ENCODE data around the gene ACVR1B.

ACVR1B gene

GRCh38 chr12:52006726-52007157 is 55.2 kb downstream of the ACVR1B start, which contains the start of gene TAMALIN:
Gene TAMALIN, plus strand, starts transcription at chr12:52006946. Its CDS starts 74 bp downstream, at chr12:52007020.
- DNase-seq: peak; percentile 87

GRCh38 chr12:52007158-52007921 is 55.8 kb downstream of the ACVR1B start:
- peak; percentile 83 for DNase-seq

- no peak for DNase-seq
Measured at GRCh38 chr12:52007982-52008510, 56.5 kb downstream of the ACVR1B start.

- no peak for DNase-seq
Measured at GRCh38 chr12:52009081-52009751, 57.7 kb downstream of the ACVR1B start.

GRCh38 chr12:52010152-52010622 is 58.7 kb downstream of the ACVR1B start:
- no peak for DNase-seq

- DNase-seq: no peak
Measured at GRCh38 chr12:52010692-52011601, 59.4 kb downstream of the ACVR1B start.

GRCh38 chr12:52011602-52012214 is 60.2 kb downstream of the ACVR1B start:
- DNase-seq: no peak

GRCh38 chr12:52013626-52014310 is 62.3 kb downstream of the ACVR1B start:
- no peak for DNase-seq

- DNase-seq: no peak
Measured at GRCh38 chr12:52014567-52015530, 63.4 kb downstream of the ACVR1B start.

GRCh38 chr12:52015532-52016041 is 64.1 kb downstream of the ACVR1B start:
- no peak for DNase-seq

- DNase-seq: no peak
Measured at GRCh38 chr12:52018433-52019112, 67.1 kb downstream of the ACVR1B start.

- no peak for DNase-seq
Measured at GRCh38 chr12:52019113-52019770, 67.7 kb downstream of the ACVR1B start.

- DNase-seq: peak; percentile 72
Measured at GRCh38 chr12:52020539-52021336, 69.2 kb downstream of the ACVR1B start.

GRCh38 chr12:52022841-52023181 is 71.3 kb downstream of the ACVR1B start:
- no peak for DNase-seq

GRCh38 chr12:52023182-52023975 is 71.9 kb downstream of the ACVR1B start:
- DNase-seq: peak; percentile 86

GRCh38 chr12:52023976-52024688 is 72.6 kb downstream of the ACVR1B start:
- DNase-seq: no peak

GRCh38 chr12:52024845-52025230 is 73.3 kb downstream of the ACVR1B start:
- DNase-seq: peak; percentile 57
